Left cardiac atrium (tissue), 4 donors: ENCODE measurements around the gene KLK3. TPM values are rescaled to one million over a fixed set of nuclear protein-coding genes. Genes with fewer than 3 reads are reported as not detected.

Source experiments
- ATAC-seq, 2 donors: fragments of 200-7000 bp; cut with Tn5 transposase; one replicate each; pipeline ENCODE4 v1.9.1; 2020; ENCODE audit warnings: mild to moderate bottlenecking in 2 of 2, moderate library complexity in 2 of 2
- DNase-seq: peaks from one replicate; pipeline ENCODE4 v3.0.0-alpha.2; 2020
- intact Hi-C, 2 donors: fragments of 100-400 bp; cut with DNase I; formaldehyde crosslinking; loops; one replicate each; pipeline versions ENCODE4 v1.14.1 to v1.15.1; 2022 to 2023
- total RNA-seq, 2 donors: library from RNA; stranded (reverse); fragmentation: NEBNext Ultra II Directional; extraction: Animal tissue kit (Norgen Biotek cat#: 25700); gene quantifications; one replicate each; pipeline ENCODE4 v1.2.1, GENCODE V29; 2021
- donor health status: DM: no; HTN: yes; CAD: no.
- donor health status: DM: no; HTN: yes; CAD: no; lungs with severe emphysema.
- donor health status: DM: yes; HTN: yes; CAD: no.
- donor health status: Dilated cardiomyopathy.

Gene KLK3
- total RNA-seq, 2 donors from 2014 or later: not detected

DNA sequence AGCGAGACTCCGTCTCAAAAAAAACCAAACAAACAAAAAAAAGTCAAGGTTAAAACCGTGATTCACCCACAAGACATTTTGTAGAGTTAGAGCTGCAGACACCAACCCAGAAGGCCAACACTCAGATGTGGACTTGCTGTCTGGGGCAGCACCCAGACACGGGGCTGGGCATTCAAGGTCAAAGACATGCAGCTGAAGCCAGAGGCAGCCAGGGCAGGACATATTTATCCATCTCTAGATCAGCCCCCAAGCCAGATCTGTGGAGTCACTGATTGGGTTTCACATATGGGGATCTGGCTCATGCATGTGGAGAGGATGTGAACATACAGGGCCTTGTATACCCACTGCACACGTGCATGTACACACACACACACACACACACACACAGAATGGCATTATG, 24.9 kb upstream of the KLK3 start:
- intact Hi-C loops: no loop called here
- ATAC-seq (no peak), DNase-seq (no peak)

GRCh38 chr19:50830266-50831025, 24.3 kb upstream of the KLK3 start:
- intact Hi-C loops: no loop called here
- ATAC-seq (no peak), DNase-seq (no peak)

DNA sequence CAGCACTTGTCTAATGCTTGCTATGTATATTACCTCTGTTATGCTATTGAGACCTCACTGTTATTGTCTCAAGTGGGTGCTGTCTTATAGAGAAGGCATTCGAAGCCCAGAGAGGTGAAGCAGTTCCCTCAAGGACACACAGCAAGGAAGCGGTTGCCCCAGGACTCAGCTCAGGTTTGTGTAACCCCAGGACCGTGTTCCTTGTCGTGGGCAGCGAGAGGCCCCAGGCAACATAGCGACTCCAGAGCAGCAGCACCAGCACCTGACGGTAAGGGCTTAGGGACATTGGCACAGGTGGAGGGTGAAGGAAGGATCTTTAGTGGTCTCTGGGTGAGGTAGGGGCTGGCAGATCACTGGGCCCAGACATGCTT, 23.7 kb upstream of the KLK3 start:
- ATAC-seq: no peak
- intact Hi-C loops: no loop called here

DNA sequence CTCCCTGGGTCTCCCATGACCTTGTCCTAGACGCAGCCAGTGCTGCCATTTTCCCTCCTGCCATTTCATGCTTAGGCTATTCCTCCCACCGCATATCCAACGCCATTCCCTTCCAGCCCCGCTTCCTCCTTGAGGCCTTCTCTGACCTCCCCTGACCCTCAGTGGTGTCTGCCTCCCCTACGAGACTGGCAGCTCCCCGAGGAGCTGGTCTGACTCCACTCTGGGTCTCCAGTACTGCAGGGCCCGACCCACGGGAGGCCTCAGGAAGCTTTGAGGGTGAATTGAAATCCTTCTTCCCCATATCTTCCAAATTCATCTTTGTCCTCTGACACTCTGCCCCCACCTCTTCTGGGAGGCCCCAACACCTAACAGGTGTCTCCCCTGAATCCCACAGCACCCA, 22.0 kb upstream of the KLK3 start:
- DNase-seq (no peak), ATAC-seq (no peak)
- intact Hi-C loops: no loop called here

More for the DNA sequence above, 23.7 kb upstream of the KLK3 start:
- no peak for DNase-seq

- no peak for ATAC-seq
- no peak for DNase-seq
- intact Hi-C loops: no loop called here
Observed at GRCh38 chr19:50833117-50833801, 21.5 kb upstream of the KLK3 start, which contains the start of gene KLK15. KLK15 (minus strand) TSS chr19:50833574; CDS start chr19:50831492, 2,082 bp downstream.

DNA sequence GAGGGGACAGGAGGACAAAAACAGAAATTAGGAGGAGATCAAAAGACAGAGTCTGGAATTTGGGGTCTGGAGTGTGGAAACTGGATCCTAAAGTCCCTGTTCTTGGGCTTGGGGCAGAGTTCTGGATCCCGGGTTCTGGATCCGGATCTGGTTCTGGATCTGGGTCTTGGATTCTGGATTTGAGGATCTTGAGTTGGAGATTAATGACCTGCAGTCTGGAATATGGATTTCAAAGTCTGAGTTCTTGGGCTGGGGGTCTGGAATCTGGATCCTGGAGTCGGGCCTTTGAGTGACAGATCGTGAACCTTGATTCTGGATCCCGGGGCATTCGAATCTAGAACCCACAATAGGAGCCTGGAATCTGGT, 20.9 kb upstream of the KLK3 start:
- intact Hi-C loops: no loop called here
- no peak for DNase-seq
- no peak for ATAC-seq

GRCh38 chr19:50835103-50835784, 19.5 kb upstream of the KLK3 start:
- ATAC-seq (peak in 1 of 2 donors; percentile 20), DNase-seq (no peak)
- intact Hi-C loops: no loop called here

DNA sequence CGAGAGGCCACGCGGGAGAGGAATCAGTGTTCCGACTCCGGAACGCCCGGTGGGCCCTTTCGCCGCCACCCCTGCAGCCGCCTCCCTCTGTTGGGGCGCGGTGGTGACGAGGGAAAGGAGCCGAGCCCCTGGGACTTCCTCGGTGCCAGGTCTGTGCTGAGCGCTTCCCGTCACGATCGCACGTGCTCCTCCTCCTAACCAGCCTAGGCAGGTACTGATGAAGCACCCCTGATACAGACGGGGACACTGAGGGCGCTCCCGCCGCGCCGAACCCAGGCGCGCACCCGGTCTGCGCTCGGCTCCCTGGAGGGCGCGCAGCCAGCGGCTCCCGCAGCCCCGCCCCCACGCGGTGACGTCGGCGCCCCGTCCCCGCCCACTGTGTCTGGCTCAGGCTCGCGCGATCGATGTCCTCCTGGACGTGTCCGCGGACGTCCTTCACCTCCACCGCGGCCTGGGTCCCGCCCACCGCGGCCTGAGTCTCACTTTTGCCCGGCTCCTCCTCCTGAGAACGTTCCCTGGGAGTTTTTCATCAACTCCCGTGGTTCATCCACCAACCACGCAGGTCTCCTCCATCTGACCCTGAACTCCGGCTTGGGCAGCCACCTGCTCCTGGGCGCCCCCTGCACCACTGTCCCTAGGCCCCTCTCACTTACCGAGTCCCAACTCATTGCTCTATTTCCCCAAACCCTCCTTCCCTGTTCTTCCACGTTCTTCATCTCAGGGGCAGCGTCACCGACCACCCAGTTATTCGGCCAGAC, 18.8 kb upstream of the KLK3 start:
- peak; percentile 78 for DNase-seq
- intact Hi-C loops: no loop called here
- ATAC-seq: peak; percentile 89 to 98

- ATAC-seq (peak in 1 of 2 donors; percentile 5), DNase-seq (no peak)
- intact Hi-C loops: no loop called here
Observed at GRCh38 chr19:50836543-50837195, 18.0 kb upstream of the KLK3 start.

GRCh38 chr19:50837300-50837699, 17.4 kb upstream of the KLK3 start:
- no peak for DNase-seq
- no peak for ATAC-seq

DNA sequence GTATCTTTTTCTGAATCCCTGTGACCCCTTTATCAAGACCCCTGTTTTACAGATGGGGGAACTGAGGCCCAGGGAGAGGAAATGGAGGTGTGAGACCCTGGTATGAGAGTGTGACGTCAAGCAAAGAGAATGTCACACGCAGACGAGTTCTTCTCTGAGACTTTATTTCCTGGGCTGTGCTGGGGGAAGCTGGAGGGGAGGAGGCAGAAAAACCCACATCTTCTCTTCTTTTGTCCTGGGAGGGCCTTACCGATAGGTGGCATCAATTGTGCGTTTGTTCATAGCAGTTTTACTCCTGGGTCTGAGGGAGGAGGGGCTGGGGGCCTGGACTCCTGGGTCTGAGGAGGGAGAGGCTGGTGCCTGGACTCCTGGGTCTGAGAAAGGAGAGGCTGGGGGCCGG, 16.5 kb upstream of the KLK3 start:
- no peak for ATAC-seq
- no peak for DNase-seq
- intact Hi-C loops: no loop called here

More at GRCh38 chr19:50837300-50837699, 17.4 kb upstream of the KLK3 start:
- intact Hi-C loops: no loop called here

GRCh38 chr19:50839712-50840655, 14.7 kb upstream of the KLK3 start:
- DNase-seq: no peak
- ATAC-seq: no peak
- intact Hi-C loops: no loop called here

DNA sequence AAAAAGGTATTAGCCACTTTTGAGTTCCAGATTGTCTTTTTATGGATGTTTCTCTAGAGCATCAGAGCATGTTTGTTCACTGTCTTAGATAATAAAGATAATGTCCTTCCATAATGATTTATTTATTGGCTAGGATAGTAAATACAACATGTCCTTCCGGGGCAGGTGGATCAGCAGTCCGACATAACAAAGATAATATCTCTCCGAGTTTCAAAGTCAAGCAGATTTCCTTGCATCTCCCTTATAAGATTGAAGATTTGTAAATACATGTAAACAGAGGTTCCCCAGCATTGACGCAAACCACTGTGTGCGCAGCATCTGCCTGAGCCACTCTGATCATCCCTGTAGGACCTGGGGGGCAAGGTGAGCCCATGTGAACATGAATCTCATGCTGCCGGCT, 12.6 kb upstream of the KLK3 start:
- DNase-seq: no peak
- intact Hi-C loops: no loop called here
- ATAC-seq: no peak

GRCh38 chr19:50843205-50843604, 11.5 kb upstream of the KLK3 start:
- ATAC-seq: no peak
- no peak for DNase-seq
- intact Hi-C loops: no loop called here

GRCh38 chr19:50843701-50844221, 11.0 kb upstream of the KLK3 start:
- intact Hi-C loops: no loop called here
- DNase-seq (no peak), ATAC-seq (no peak)

DNA sequence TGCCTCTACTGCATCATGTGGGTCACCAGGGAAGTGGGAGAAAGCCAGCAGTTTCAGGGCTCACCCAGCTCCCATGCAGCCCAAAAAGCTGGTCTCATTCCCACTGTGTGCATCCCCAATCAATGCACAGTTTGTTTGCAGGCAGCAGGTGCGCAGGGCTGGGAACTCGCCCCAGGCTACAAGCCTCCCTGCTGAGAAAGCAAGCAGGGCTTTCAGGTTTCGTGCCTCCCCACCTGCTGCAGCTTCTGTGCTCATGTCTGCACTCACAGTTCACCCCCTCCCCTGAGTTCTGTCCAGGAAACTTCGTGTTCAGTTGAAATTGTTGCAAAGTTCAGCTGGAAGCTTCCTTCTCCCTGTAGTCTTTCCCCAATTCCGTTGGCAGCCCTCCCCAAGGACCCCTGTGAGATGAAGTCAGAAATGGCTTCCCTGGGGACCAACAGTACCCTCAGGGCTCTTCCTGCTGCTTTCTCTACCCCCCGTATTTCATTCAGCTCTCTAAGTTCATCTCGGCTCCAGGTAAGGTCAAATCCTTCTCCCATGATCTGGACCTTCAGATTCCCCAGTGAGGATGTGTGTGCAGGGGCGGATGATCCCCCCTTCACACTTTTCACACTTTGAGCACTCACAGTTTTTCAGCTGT, 10.3 kb upstream of the KLK3 start:
- intact Hi-C loops: no loop called here
- ATAC-seq: no peak
- DNase-seq: no peak

DNA sequence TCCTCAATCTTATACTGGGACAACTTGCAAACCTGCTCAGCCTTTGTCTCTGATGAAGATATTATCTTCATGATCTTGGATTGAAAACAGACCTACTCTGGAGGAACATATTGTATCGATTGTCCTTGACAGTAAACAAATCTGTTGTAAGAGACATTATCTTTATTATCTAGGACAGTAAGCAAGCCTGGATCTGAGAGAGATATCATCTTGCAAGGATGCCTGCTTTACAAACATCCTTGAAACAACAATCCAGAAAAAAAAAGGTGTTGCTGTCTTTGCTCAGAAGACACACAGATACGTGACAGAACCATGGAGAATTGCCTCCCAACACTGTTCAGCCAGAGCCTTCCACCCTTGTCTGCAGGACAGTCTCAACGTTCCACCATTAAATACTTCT, 4.0 kb upstream of the KLK3 start:
- intact Hi-C loops: no loop called here
- no peak for ATAC-seq

More for the DNA sequence above, 4.0 kb upstream of the KLK3 start:
- DNase-seq: no peak
